ENCODE results near the gene GLG1. TPM values are rescaled to one million over a fixed set of nuclear protein-coding genes. Genes with fewer than 3 reads are reported as not detected.
"Not testable (repeated sequence)": the region's sequence is repeated elsewhere in the genome, so short reads cannot be mapped to it uniquely, and the experiment has no call there.

GLG1 gene
- total and polyA plus RNA-seq, 2 experiments from 2014 or later: 142 to 148 TPM

- no peak for DNase-seq (ENCODE audit: low spot score)
- no peak overlapping the region for H3K4me2 ChIP-seq
- H3K79me2 ChIP-seq: peaks cover 65% of the 10 kb centered on the region
- no peaks in the 10 kb centered on the region for H3K36me3 ChIP-seq (replicated peaks; ENCODE audit: insufficient read depth, low read depth)
- 92% methylated on average over 1 of the region's 1 CpG for WGBS (ENCODE audit: low lambda C conversion rate, missing lambda C conversion rate)
- peaks cover 35% of the 10 kb centered on the region for H4K20me1 ChIP-seq (ENCODE audit: insufficient read depth, poor library complexity, severe bottlenecking)
- no peak overlapping the region for H2AFZ ChIP-seq
- no peaks in the 10 kb centered on the region for H3K9me3 ChIP-seq (ENCODE audit: low read depth)
- no peaks in the 10 kb centered on the region for H3K9me2 ChIP-seq (replicated peaks; ENCODE audit: insufficient read depth)
- no peaks in the 10 kb centered on the region for H3K27me3 ChIP-seq
- H3K4me3 ChIP-seq: no peak overlapping the region
- H3K4me1 ChIP-seq (ENCODE audit: insufficient read depth): no peaks in the 10 kb centered on the region
- TF ChIP-seq EZH2phosphoT487 (IDR thresholded peaks at IDR 0.05; ENCODE audit: low read depth, severe bottlenecking, unreplicated experiment) (no peak), EZH2 (IDR thresholded peaks at IDR 0.05; ENCODE audit: borderline replicate concordance) (no peak), CTCF (IDR thresholded peaks at IDR 0.05; ENCODE audit: poor library complexity) (no peak)
- no peak overlapping the region for H3K27ac ChIP-seq
Observed at GRCh38 chr16:74556375-74556922, 50.5 kb downstream of the GLG1 start.

- peaks cover 44% of the 10 kb centered on the region for H3K79me2 ChIP-seq
- H4K20me1 ChIP-seq (ENCODE audit: insufficient read depth, poor library complexity, severe bottlenecking); H3K4me3 ChIP-seq; H3K4me1 ChIP-seq (ENCODE audit: insufficient read depth); H2AFZ ChIP-seq; H3K9me2 ChIP-seq (replicated peaks; ENCODE audit: insufficient read depth); H3K9me3 ChIP-seq (ENCODE audit: low read depth); H3K27ac ChIP-seq; DNase-seq (ENCODE audit: low spot score); H3K27me3 ChIP-seq; H3K4me2 ChIP-seq; H3K36me3 ChIP-seq (replicated peaks; ENCODE audit: insufficient read depth, low read depth): not testable (repeated sequence)
- WGBS (ENCODE audit: low lambda C conversion rate, missing lambda C conversion rate): 94% methylated on average over 4 of the region's 6 CpGs
Observed at GRCh38 chr16:74552357-74552756, 54.6 kb downstream of the GLG1 start.

- H4K20me1 ChIP-seq (ENCODE audit: insufficient read depth, poor library complexity, severe bottlenecking); H3K9me2 ChIP-seq (replicated peaks; ENCODE audit: insufficient read depth); H3K27ac ChIP-seq: not testable (repeated sequence)
Observed at GRCh38 chr16:74550227-74551019, 56.5 kb downstream of the GLG1 start.

GRCh38 chr16:74546112-74546511, 60.8 kb downstream of the GLG1 start:
- Histone ChIP-seq H4K20me1 (ENCODE audit: insufficient read depth, poor library complexity, severe bottlenecking) (peaks cover 11% of the 10 kb centered on the region), H3K79me2 (peaks cover 40% of the 10 kb centered on the region)
- H3K9me3 ChIP-seq (ENCODE audit: low read depth); H3K9me2 ChIP-seq (replicated peaks; ENCODE audit: insufficient read depth); H3K4me2 ChIP-seq; H3K4me3 ChIP-seq; H3K36me3 ChIP-seq (replicated peaks; ENCODE audit: insufficient read depth, low read depth); DNase-seq (ENCODE audit: low spot score); H3K27ac ChIP-seq; H3K27me3 ChIP-seq; H3K4me1 ChIP-seq (ENCODE audit: insufficient read depth); H2AFZ ChIP-seq: not testable (repeated sequence)
- WGBS (ENCODE audit: low lambda C conversion rate, missing lambda C conversion rate): 91% methylated on average over 4 of the region's 4 CpGs

More at GRCh38 chr16:74550227-74551019, 56.5 kb downstream of the GLG1 start:
- peaks cover 41% of the 10 kb centered on the region for H3K79me2 ChIP-seq
- H3K4me1 ChIP-seq (ENCODE audit: insufficient read depth); H3K36me3 ChIP-seq (replicated peaks; ENCODE audit: insufficient read depth, low read depth); H3K27me3 ChIP-seq; H3K9me3 ChIP-seq (ENCODE audit: low read depth); H3K4me2 ChIP-seq; DNase-seq (ENCODE audit: low spot score); H2AFZ ChIP-seq; H3K4me3 ChIP-seq: not testable (repeated sequence)
- WGBS (ENCODE audit: low lambda C conversion rate, missing lambda C conversion rate): 96% methylated on average over 7 of the region's 7 CpGs

- H3K27me3 ChIP-seq; H3K4me1 ChIP-seq (ENCODE audit: insufficient read depth); H3K4me2 ChIP-seq; H3K4me3 ChIP-seq; H2AFZ ChIP-seq; H3K27ac ChIP-seq; DNase-seq (ENCODE audit: low spot score); H3K9me2 ChIP-seq (replicated peaks; ENCODE audit: insufficient read depth); H3K9me3 ChIP-seq (ENCODE audit: low read depth); H3K36me3 ChIP-seq (replicated peaks; ENCODE audit: insufficient read depth, low read depth): not testable (repeated sequence)
- peaks cover 33% of the 10 kb centered on the region for H3K79me2 ChIP-seq
- 75% methylated on average over 2 of the region's 3 CpGs for WGBS (ENCODE audit: low lambda C conversion rate, missing lambda C conversion rate)
- H4K20me1 ChIP-seq (ENCODE audit: insufficient read depth, poor library complexity, severe bottlenecking): peaks cover 11% of the 10 kb centered on the region
Observed at GRCh38 chr16:74542911-74543578, 63.9 kb downstream of the GLG1 start.

- not testable (repeated sequence) for H3K27me3 ChIP-seq; H3K36me3 ChIP-seq (replicated peaks; ENCODE audit: insufficient read depth, low read depth); H2AFZ ChIP-seq; H3K9me2 ChIP-seq (replicated peaks; ENCODE audit: insufficient read depth); DNase-seq (ENCODE audit: low spot score); H3K4me3 ChIP-seq; H3K9me3 ChIP-seq (ENCODE audit: low read depth); H3K4me2 ChIP-seq; H3K27ac ChIP-seq; H3K4me1 ChIP-seq (ENCODE audit: insufficient read depth)
- H3K79me2 ChIP-seq: peaks cover 28% of the 10 kb centered on the region
- WGBS (ENCODE audit: low lambda C conversion rate, missing lambda C conversion rate): 39% methylated on average over 6 of the region's 6 CpGs
- peaks cover 11% of the 10 kb centered on the region for H4K20me1 ChIP-seq (ENCODE audit: insufficient read depth, poor library complexity, severe bottlenecking)
Observed at GRCh38 chr16:74540663-74541062, 66.3 kb downstream of the GLG1 start.

GRCh38 chr16:74538801-74539200, 68.1 kb downstream of the GLG1 start:
- H3K9me2 ChIP-seq (replicated peaks; ENCODE audit: insufficient read depth); H2AFZ ChIP-seq; H3K27ac ChIP-seq; H3K4me1 ChIP-seq (ENCODE audit: insufficient read depth); DNase-seq (ENCODE audit: low spot score); H3K36me3 ChIP-seq (replicated peaks; ENCODE audit: insufficient read depth, low read depth); H3K27me3 ChIP-seq; H3K9me3 ChIP-seq (ENCODE audit: low read depth); H3K4me3 ChIP-seq; H3K4me2 ChIP-seq: not testable (repeated sequence)
- Histone ChIP-seq H3K79me2 (peaks cover 22% of the 10 kb centered on the region), H4K20me1 (ENCODE audit: insufficient read depth, poor library complexity, severe bottlenecking) (peaks cover 15% of the 10 kb centered on the region)
- WGBS (ENCODE audit: low lambda C conversion rate, missing lambda C conversion rate): no CpG with 5 or more reads among the region's 3 CpGs
